Activated naive CD4-positive, alpha-beta T cell treated with anti-CD3 and anti-CD28 coated beads for 36 hours (primary cell): ENCODE results near the gene CT47A7. TPM values are rescaled to one million over a fixed set of nuclear protein-coding genes. Genes with fewer than 3 reads are reported as not detected.
"Not testable (repeated sequence)": the region's sequence is repeated elsewhere in the genome, so short reads cannot be mapped to it uniquely, and the experiment has no call there.

Experiments used
- CTCF ChIA-PET: fragments of 350-600 bp; sonication (Branson Sonifier 250); formaldehyde crosslinking; loops from one replicate; lab custom pipeline; 2021; ENCODE audit warnings: antibody characterized with exemption; lab: Charles Lee
- DNase-seq: peaks from one replicate; pipeline ENCODE4 v3.0.0-alpha.2; 2020
- H3K27ac Mint-ChIP-seq: one replicate; pipeline ENCODE4 v1.8.0; 2021; ENCODE audit warnings: mild to moderate bottlenecking, mixed read lengths
- H3K27me3 Mint-ChIP-seq: one replicate; pipeline ENCODE4 v1.8.0; 2021; ENCODE audit warnings: low read depth, mixed read lengths
- H3K36me3 Mint-ChIP-seq: one replicate; pipeline ENCODE4 v1.8.0; 2021; ENCODE audit warnings: low read depth, mixed read lengths
- H3K4me1 Mint-ChIP-seq: one replicate; pipeline ENCODE4 v1.8.0; 2021; ENCODE audit warnings: low read depth, mixed read lengths
- H3K4me3 Mint-ChIP-seq: one replicate; pipeline ENCODE4 v1.8.0; 2021; ENCODE audit warnings: mild to moderate bottlenecking, moderate library complexity, mixed read lengths
- H3K9me3 Mint-ChIP-seq: one replicate; pipeline ENCODE4 v1.8.0; 2021; ENCODE audit warnings: mixed read lengths
- intact Hi-C: fragments of 100-400 bp; cut with micrococcal nuclease; formaldehyde crosslinking; loops from one replicate; pipeline ENCODE4 v1.15.1; 2023
- total RNA-seq, 2 experiments: library from RNA; stranded (reverse); gene quantifications; one replicate each; pipeline ENCODE4 v1.2.3, GENCODE V29; 2021

Gene CT47A7
- total RNA-seq, result not detected

GRCh38 chrX:120956500-120956899 is at the start of gene CT47A7:
Gene CT47A7, minus strand, starts transcription at chrX:120956600. Its CDS starts 255 bp downstream, at chrX:120956345.
- DNase-seq, H3K27ac Mint-ChIP-seq, H3K27me3 Mint-ChIP-seq, H3K4me3 Mint-ChIP-seq, H3K9me3 Mint-ChIP-seq, CTCF ChIA-PET, H3K4me1 Mint-ChIP-seq, intact Hi-C loops, H3K36me3 Mint-ChIP-seq: not testable (repeated sequence)

GRCh38 chrX:121000589-121000988 is 44.2 kb upstream of the CT47A7 start:
- Mint-ChIP-seq H3K4me1 (no peaks in the 10 kb centered on the region), H3K9me3 (no peaks in the 10 kb centered on the region), H3K27ac (no peak overlapping the region), H3K36me3 (no peaks in the 10 kb centered on the region), H3K4me3 (no peak overlapping the region), H3K27me3 (no peaks in the 10 kb centered on the region)
- no peak for DNase-seq
- CTCF ChIA-PET, result interaction anchor here (1.2 kb wide), 1 partner anchor 10 kb away, joined by 3 read pairs; no protein-coding TSS in a partner anchor
- intact Hi-C loops, result no loop called here

- Mint-ChIP-seq H3K27me3 (no peaks in the 10 kb centered on the region), H3K27ac (no peak overlapping the region), H3K36me3 (no peaks in the 10 kb centered on the region), H3K4me3 (no peak overlapping the region), H3K9me3 (no peaks in the 10 kb centered on the region), H3K4me1 (no peaks in the 10 kb centered on the region)
- intact Hi-C loops, result no loop called here
- CTCF ChIA-PET, result no interaction called here
- no peak for DNase-seq
These were observed 43.0 kb upstream of the CT47A7 start for GRCh38 chrX:120999413-120999812.

- H3K9me3 Mint-ChIP-seq, H3K27me3 Mint-ChIP-seq, CTCF ChIA-PET, H3K4me3 Mint-ChIP-seq, DNase-seq, H3K36me3 Mint-ChIP-seq, H3K4me1 Mint-ChIP-seq, H3K27ac Mint-ChIP-seq, intact Hi-C loops: not testable (repeated sequence)
These were observed 29.3 kb upstream of the CT47A7 start, which contains the start of gene CT47A1 for GRCh38 chrX:120985660-120986059. Gene CT47A1, minus strand, starts transcription at chrX:120985760. Its CDS starts 231 bp downstream, at chrX:120985529.

Other genes starting within 250 kb of the CT47A7 start
- not detected for gene CT47B1, start 80.7 kb downstream of the CT47A7 start, total RNA-seq
- gene CT47A11, start 19.4 kb downstream of the CT47A7 start, total RNA-seq, result not detected
- gene CT47A10, start 14.6 kb downstream of the CT47A7 start, total RNA-seq, result not detected
- not detected for gene CT47A9, start 9.7 kb downstream of the CT47A7 start, total RNA-seq
- gene CT47A8, start 4.9 kb downstream of the CT47A7 start, total RNA-seq, result not detected
- not detected for gene CT47A6, start 4.9 kb upstream of the CT47A7 start, total RNA-seq
- gene CT47A5, start 9.7 kb upstream of the CT47A7 start, total RNA-seq, result not detected
- gene CT47A4, start 14.6 kb upstream of the CT47A7 start, total RNA-seq, result not detected
- gene CT47A3, start 19.5 kb upstream of the CT47A7 start, total RNA-seq, result not detected
- gene CT47A2, start 24.3 kb upstream of the CT47A7 start, total RNA-seq, result not detected
- gene CT47A1, start 29.2 kb upstream of the CT47A7 start, total RNA-seq, result not detected
- gene GLUD2, start 91.0 kb upstream of the CT47A7 start, total RNA-seq, result under 1 TPM; 0.57 to 0.62 TPM